Fibroblast of mammary gland (primary cell): Measurements from ENCODE around the gene TBL1X.

ENCODE experiments used
- DNase-seq: peaks from one replicate; pipeline ENCODE4 v3.0.0-alpha.2; 2010; ENCODE audit warnings: low read depth
- H3K4me3 ChIP-seq: 2 replicates; pipeline ENCODE4 v1.5.1; 2011; ENCODE audit warnings: low read depth, mild to moderate bottlenecking, low read length, moderate library complexity; ENCODE audit not compliant: control insufficient read depth
- CTCF ChIP-seq: conservative IDR thresholded peaks from 2 replicates; pipeline ENCODE4 v1.5.1; 2011; ENCODE audit warnings: low read depth, low read length, inconsistent platforms; ENCODE audit not compliant: control insufficient read depth, insufficient read depth

TBL1X gene

GRCh38 chrX:9482837-9483236 lies 18.0 kb downstream of the TBL1X start:
- TF ChIP-seq CTCF, result no peak
- no peak for DNase-seq
- H3K4me3 ChIP-seq, result no peak overlapping the region

- no peak for DNase-seq
- no peak overlapping the region for H3K4me3 ChIP-seq
- no peak for TF ChIP-seq CTCF
These were observed 18.5 kb downstream of the TBL1X start for GRCh38 chrX:9483376-9483775.

- no peak overlapping the region for H3K4me3 ChIP-seq
- TF ChIP-seq CTCF, result no peak
- DNase-seq, result no peak
These were observed 22.0 kb downstream of the TBL1X start for GRCh38 chrX:9486786-9487387.

GRCh38 chrX:9488586-9488985 lies 23.7 kb downstream of the TBL1X start:
- no peak for TF ChIP-seq CTCF
- DNase-seq, result no peak
- H3K4me3 ChIP-seq, result no peak overlapping the region

- no peak for TF ChIP-seq CTCF
- H3K4me3 ChIP-seq, result no peak overlapping the region
These were observed 24.4 kb downstream of the TBL1X start for GRCh38 chrX:9489234-9489633.

GRCh38 chrX:9492901-9493300 lies 28.0 kb downstream of the TBL1X start:
- TF ChIP-seq CTCF, result no peak
- H3K4me3 ChIP-seq, result no peak overlapping the region
- DNase-seq, result no peak

More at GRCh38 chrX:9489234-9489633, 24.4 kb downstream of the TBL1X start:
- DNase-seq, result no peak

- TF ChIP-seq CTCF, result no peak
- DNase-seq, result peak; percentile 22
- H3K4me3 ChIP-seq, result no peak overlapping the region
These were observed 29.1 kb downstream of the TBL1X start for GRCh38 chrX:9493936-9494335.
